Stomach (tissue), 9 donors: ENCODE measurements around the gene GPC5. TPM values are rescaled to one million over a fixed set of nuclear protein-coding genes. Genes with fewer than 3 reads are reported as not detected.

ENCODE experiments used
- DNase-seq, 2 donors: peaks; one replicate each; pipeline versions ENCODE4 v3.0.0 to v3.0.0-alpha.2; 2013 to 2019
- H3K27ac ChIP-seq, 5 donors: fragments of 200-600 bp in 4 of 5; sonication (generic) in 4 of 5; one replicate each; pipeline ENCODE4 v1.5.1; 2013 to 2019; ENCODE audit warnings: mild to moderate bottlenecking in 1 of 5, moderate library complexity in 1 of 5
- H3K27me3 ChIP-seq, 3 donors: fragments of 200-600 bp; sonication (generic); one replicate each; pipeline ENCODE4 v1.5.1; 2017 to 2019; ENCODE audit warnings: mixed run types in 1 of 3
- H3K36me3 ChIP-seq, 4 donors: fragments of 200-600 bp; sonication (generic); 1 replicate in 3 of 4; 2 replicates in 1 of 4; pipeline ENCODE4 v1.5.1; 2016 to 2019
- H3K4me1 ChIP-seq, 4 donors: fragments of 200-600 bp; sonication (generic); one replicate each; pipeline ENCODE4 v1.5.1; 2016 to 2019
- H3K4me3 ChIP-seq, 4 donors: fragments of 200-600 bp; sonication (generic) in 3 of 4; one replicate each; pipeline ENCODE4 v1.5.1; 2016 to 2019; ENCODE audit warnings: mild to moderate bottlenecking in 1 of 4
- H3K9me3 ChIP-seq, 4 donors: fragments of 200-600 bp; sonication (generic); one replicate each; pipeline ENCODE4 v1.5.1; 2016 to 2019
- EP300 ChIP-seq: sonication (generic); formaldehyde crosslinking; IDR thresholded peaks from one replicate; pipeline ENCODE4 v1.6.1; 2017; ENCODE audit warnings: antibody characterized with exemption
- POLR2A ChIP-seq, 4 donors: fragments of 450-650 bp; IDR thresholded peaks; one replicate each; pipeline ENCODE4 v1.6.1; 2016; ENCODE audit warnings: antibody characterized with exemption in 4 of 4, control low read depth in 2 of 4, mild to moderate bottlenecking in 1 of 4, moderate library complexity in 1 of 4
- POLR2AphosphoS5 ChIP-seq, 3 donors: sonication (generic); formaldehyde crosslinking; IDR thresholded peaks; one replicate each; pipeline ENCODE4 v1.6.1; 2016; ENCODE audit warnings: antibody characterized with exemption in 3 of 3
- WGBS, 5 donors: extraction: QIAGEN DNeasy Blood & Tissue Kit in 3 of 5; methylation state at CpG; one replicate each; pipeline versions ENCODE4 v1.1.5 to v1.1.7; 2013 to 2018; 5-methylcytosine and 5-hydroxymethylcytosine counted together
- intact Hi-C: fragments of 100-400 bp; cut with DNase I; formaldehyde crosslinking; loops from one replicate; pipeline ENCODE4 v1.15.1; 2023; ENCODE audit warnings: low total_unique reads
- polyA plus RNA-seq, 3 donors: library from polyadenylated mRNA; stranded (reverse); fragments of 200-250 nt; gene quantifications; one replicate each; pipeline ENCODE4 v1.2.3, GENCODE V29; 2013
- total RNA-seq, 5 donors: library from RNA; depleted of rRNA; stranded (reverse); fragments of >200 nt; gene quantifications; one replicate each; pipeline versions ENCODE4 v1.1.0 to v1.2.3, GENCODE V29; 2014 to 2016
- TF ChIP-seq, protein P1 (sequence below), 7 experiments: fragments of 450-650 bp in 4 of 7; fragments of 200-600 bp in 3 of 7; sonication (generic) in 3 of 7; IDR thresholded peaks; one replicate each; pipeline ENCODE4 v1.5.1; 2016 to 2019; ENCODE audit warnings: antibody characterized with exemption in 7 of 7, control low read depth in 2 of 7, mild to moderate bottlenecking in 1 of 7
- donor health status: healthy with polysubstance abuse.
- donor health status: Bipolar disorder and iron deficiency.
- donor health status: healthy.

GPC5 gene
- total and polyA plus RNA-seq, 8 donors = 0.87 to 2.8 TPM; not detected in 6

DNA sequence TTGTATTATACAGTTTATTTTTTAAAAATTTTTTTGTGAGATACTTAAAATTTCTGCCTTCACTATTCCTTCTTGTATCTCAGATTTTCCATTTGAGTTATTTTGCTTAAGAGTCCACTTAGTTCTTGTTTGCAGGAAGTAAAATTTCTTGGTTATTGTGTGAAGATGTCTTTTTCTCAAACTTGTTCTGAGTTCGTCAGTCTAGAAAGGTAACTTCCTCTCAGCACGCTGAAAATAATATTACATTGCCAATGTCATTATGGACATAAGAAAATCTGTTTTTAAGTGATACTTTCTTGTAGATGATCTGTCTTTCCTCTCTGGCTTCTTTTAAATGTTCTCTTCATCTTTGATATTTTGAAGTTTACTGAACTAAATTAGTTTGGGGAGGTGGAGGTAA is 1096.5 kb downstream of the GPC5 start:
- no peaks in the 10 kb centered on the region for H3K27me3 ChIP-seq
- intact Hi-C loops = no loop called here
- 84 to 91% (median 90%) methylated on average over 2 of the region's 2 CpGs for WGBS, 5 donors
- H3K9me3 ChIP-seq = peaks cover 0 to 13% (median 4%) of the 10 kb centered on the region in 4 donors
- H3K36me3 ChIP-seq = no peaks in the 10 kb centered on the region
- no peak overlapping the region for H3K27ac ChIP-seq
- no peak for DNase-seq
- no peak overlapping the region for H3K4me3 ChIP-seq
- TF ChIP-seq POLR2A (IDR thresholded peaks at IDR 0.05) (no peak), POLR2AphosphoS5 (IDR thresholded peaks at IDR 0.05) (no peak), EP300 (no peak)
- TF ChIP-seq, protein P1, sequence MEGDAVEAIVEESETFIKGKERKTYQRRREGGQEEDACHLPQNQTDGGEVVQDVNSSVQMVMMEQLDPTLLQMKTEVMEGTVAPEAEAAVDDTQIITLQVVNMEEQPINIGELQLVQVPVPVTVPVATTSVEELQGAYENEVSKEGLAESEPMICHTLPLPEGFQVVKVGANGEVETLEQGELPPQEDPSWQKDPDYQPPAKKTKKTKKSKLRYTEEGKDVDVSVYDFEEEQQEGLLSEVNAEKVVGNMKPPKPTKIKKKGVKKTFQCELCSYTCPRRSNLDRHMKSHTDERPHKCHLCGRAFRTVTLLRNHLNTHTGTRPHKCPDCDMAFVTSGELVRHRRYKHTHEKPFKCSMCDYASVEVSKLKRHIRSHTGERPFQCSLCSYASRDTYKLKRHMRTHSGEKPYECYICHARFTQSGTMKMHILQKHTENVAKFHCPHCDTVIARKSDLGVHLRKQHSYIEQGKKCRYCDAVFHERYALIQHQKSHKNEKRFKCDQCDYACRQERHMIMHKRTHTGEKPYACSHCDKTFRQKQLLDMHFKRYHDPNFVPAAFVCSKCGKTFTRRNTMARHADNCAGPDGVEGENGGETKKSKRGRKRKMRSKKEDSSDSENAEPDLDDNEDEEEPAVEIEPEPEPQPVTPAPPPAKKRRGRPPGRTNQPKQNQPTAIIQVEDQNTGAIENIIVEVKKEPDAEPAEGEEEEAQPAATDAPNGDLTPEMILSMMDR (IDR thresholded peaks at IDR 0.05) = no peak
- H3K4me1 ChIP-seq = no peaks in the 10 kb centered on the region

DNA sequence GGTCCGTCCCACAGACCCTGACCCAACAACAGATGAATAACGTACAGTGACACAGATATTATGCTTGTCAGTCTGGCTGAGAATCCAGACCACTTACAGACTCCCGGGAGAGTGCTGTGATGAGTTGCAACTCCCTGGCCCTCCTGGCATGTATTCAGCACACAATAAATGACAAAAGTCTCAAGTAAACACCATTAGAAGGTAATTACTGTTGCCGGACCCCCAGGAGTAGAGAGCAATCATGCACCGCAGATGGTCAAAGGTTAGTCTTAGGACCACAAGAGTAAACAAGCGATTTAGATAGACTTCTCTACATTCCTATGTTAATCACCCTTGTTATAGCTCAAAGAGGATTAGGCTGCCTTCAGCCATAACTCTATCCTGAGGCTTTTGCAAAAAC is 1101.8 kb downstream of the GPC5 start:
- H3K4me1 ChIP-seq = no peaks in the 10 kb centered on the region
- H3K27ac ChIP-seq = no peak overlapping the region
- H3K36me3 ChIP-seq = no peaks in the 10 kb centered on the region
- intact Hi-C loops = no loop called here
- no peak for DNase-seq
- 34 to 50% (median 37%) methylated on average over 6 of the region's 6 CpGs for WGBS, 5 donors
- TF ChIP-seq POLR2A (IDR thresholded peaks at IDR 0.05) = no peak
- TF ChIP-seq EP300 = no peak
- TF ChIP-seq, protein P1 (IDR thresholded peaks at IDR 0.05) = no peak
- no peak for TF ChIP-seq POLR2AphosphoS5 (IDR thresholded peaks at IDR 0.05)
- no peaks in the 10 kb centered on the region for H3K27me3 ChIP-seq
- H3K9me3 ChIP-seq = peaks cover 0 to 20% (median 4%) of the 10 kb centered on the region in 4 donors
- no peak overlapping the region for H3K4me3 ChIP-seq

DNA sequence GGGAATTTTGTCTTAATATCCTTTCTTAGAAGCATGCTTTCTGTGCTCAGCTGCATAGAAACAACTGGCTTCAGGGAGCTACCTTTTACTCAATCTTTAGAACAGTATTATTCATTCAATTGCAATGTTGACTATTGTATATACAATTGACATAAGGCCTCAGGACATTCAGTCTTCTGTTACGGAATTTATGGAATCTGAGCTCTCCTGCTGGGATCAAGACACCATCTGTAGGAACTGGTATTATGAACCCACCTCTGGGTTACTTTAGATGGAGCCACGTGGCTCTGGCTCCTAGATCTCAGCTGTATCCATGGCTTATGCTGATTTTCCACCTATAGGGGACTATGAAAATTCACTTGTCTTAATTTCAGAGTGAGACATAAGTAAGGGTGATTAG is 1112.0 kb downstream of the GPC5 start:
- TF ChIP-seq POLR2AphosphoS5 (IDR thresholded peaks at IDR 0.05) = no peak
- no peak for TF ChIP-seq POLR2A (IDR thresholded peaks at IDR 0.05)
- Histone ChIP-seq H3K27me3 (no peaks in the 10 kb centered on the region), H3K4me1 (no peaks in the 10 kb centered on the region), H3K9me3 (no peaks in the 10 kb centered on the region), H3K4me3 (no peak overlapping the region), H3K36me3 (no peaks in the 10 kb centered on the region), H3K27ac (no peak overlapping the region)
- no peak for DNase-seq
- intact Hi-C loops = no loop called here
- WGBS, 5 donors = 40 to 53% (median 47%) methylated on average over 2 of the region's 2 CpGs

DNA sequence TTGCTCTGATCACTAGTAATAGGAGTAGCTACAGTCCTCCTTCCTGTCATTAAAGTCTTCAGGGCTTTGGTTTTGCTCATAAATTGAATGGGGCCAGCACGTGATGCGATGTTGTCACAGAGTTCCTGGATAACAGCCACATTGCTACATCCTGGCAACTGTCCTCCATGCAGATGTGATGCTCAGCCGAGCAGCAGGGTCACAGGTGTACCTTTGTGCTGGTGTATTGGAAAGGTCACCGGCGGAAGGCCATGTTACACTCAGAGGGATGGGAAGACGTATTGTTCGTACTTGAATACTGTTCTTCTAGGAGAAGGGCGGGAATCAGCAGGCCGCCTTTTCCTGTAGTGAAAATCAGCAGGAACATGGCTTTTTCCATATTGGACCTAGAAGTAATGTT is 1114.4 kb downstream of the GPC5 start:
- Histone ChIP-seq H3K36me3 (no peaks in the 10 kb centered on the region), H3K27ac (no peak overlapping the region), H3K4me1 (no peaks in the 10 kb centered on the region), H3K9me3 (peaks cover 0 to 10% (median 7%) of the 10 kb centered on the region in 4 donors), H3K27me3 (no peaks in the 10 kb centered on the region), H3K4me3 (no peak overlapping the region)
- TF ChIP-seq POLR2AphosphoS5 (IDR thresholded peaks at IDR 0.05) (no peak), EP300 (no peak), POLR2A (IDR thresholded peaks at IDR 0.05) (no peak)
- TF ChIP-seq, protein P1 (IDR thresholded peaks at IDR 0.05) = no peak
- DNase-seq = no peak
- 71 to 88% (median 80%) methylated on average over 9 of the region's 9 CpGs for WGBS, 5 donors
- intact Hi-C loops = no loop called here

DNA sequence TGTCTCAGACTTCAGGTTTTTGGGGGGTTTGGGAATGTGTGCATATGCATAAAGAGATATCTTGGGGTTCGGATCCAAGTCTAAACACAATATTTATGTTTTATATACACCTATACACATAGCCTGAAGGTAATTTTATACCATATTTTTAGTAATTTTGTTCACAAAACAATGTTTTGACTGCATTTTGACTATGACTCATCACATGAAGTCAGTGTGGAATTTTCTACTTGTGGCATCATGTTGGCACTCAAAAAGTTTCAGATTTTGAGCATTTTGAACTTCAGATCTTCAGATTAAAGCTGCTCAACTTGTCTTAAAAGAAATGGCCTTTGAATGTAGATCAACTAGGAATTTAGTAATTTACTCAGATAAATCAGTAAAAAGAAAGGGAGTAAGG is 1115.3 kb downstream of the GPC5 start:
- Histone ChIP-seq H3K27me3 (no peaks in the 10 kb centered on the region), H3K36me3 (no peaks in the 10 kb centered on the region), H3K4me3 (no peak overlapping the region), H3K4me1 (no peaks in the 10 kb centered on the region), H3K9me3 (peaks cover 0 to 12% (median 7%) of the 10 kb centered on the region in 4 donors), H3K27ac (no peak overlapping the region)
- 0 to 48% (median 40%) methylated on average over 1 of the region's 1 CpG for WGBS, 5 donors
- DNase-seq = no peak
- TF ChIP-seq EP300 (no peak), POLR2AphosphoS5 (IDR thresholded peaks at IDR 0.05) (no peak), POLR2A (IDR thresholded peaks at IDR 0.05) (no peak)
- TF ChIP-seq, protein P1 (IDR thresholded peaks at IDR 0.05) = no peak
- intact Hi-C loops = no loop called here
